Fibroblast of lung (primary cell): ENCODE measurements around the gene FKBP15. TPM values are rescaled to one million over a fixed set of nuclear protein-coding genes. Genes with fewer than 3 reads are reported as not detected.

Experiments
- DNase-seq, 2 donors: peaks; one replicate each; pipeline versions ENCODE4 v3.0.0 to v3.0.0-alpha.2; 2010; ENCODE audit warnings: low read depth in 2 of 2
- H2AFZ ChIP-seq: 2 replicates; pipeline ENCODE4 v1.5.1; 2012; ENCODE audit warnings: low read length, control low read depth, inconsistent platforms
- H3K27ac ChIP-seq: 2 replicates; pipeline ENCODE4 v1.5.1; 2011; ENCODE audit warnings: low read length, control low read depth; ENCODE audit not compliant: insufficient read depth
- H3K27me3 ChIP-seq: 2 replicates; pipeline ENCODE4 v1.5.1; 2011; ENCODE audit warnings: mild to moderate bottlenecking, low read length; ENCODE audit not compliant: control insufficient read depth, insufficient read depth
- H3K36me3 ChIP-seq: 2 replicates; pipeline ENCODE4 v1.5.1; 2011; ENCODE audit warnings: low read length; ENCODE audit not compliant: control insufficient read depth, insufficient read depth
- H3K4me1 ChIP-seq: 2 replicates; pipeline ENCODE4 v1.5.1; 2011; ENCODE audit warnings: low read length; ENCODE audit not compliant: control insufficient read depth, insufficient read depth; ENCODE audit errors: extremely low read depth
- H3K4me2 ChIP-seq: 2 replicates; pipeline ENCODE4 v1.5.1; 2011; ENCODE audit warnings: low read length, control low read depth; ENCODE audit not compliant: insufficient read depth; ENCODE audit errors: extremely low read depth
- H3K4me3 ChIP-seq, 4 experiments: fragments of 200-600 bp in 1 of 4; sonication (generic) in 1 of 4; replicated peaks in 1 of 4; 2 replicates each; pipeline ENCODE4 v1.5.1; 2011 to 2016; ENCODE audit warnings: low read length in 4 of 4, low read depth in 3 of 4, mild to moderate bottlenecking in 3 of 4, control low read depth in 2 of 4, inconsistent platforms in 1 of 4, mixed read lengths in 1 of 4; ENCODE audit not compliant: insufficient read depth in 1 of 4; ENCODE audit errors: control extremely low read depth in 1 of 4
- H3K79me2 ChIP-seq: 2 replicates; pipeline ENCODE4 v1.5.1; 2012; ENCODE audit warnings: mild to moderate bottlenecking, low read length, inconsistent platforms; ENCODE audit not compliant: control insufficient read depth, insufficient read depth
- H3K9ac ChIP-seq: 2 replicates; pipeline ENCODE4 v1.5.1; 2011; ENCODE audit warnings: mild to moderate bottlenecking, low read length, control low read depth; ENCODE audit not compliant: insufficient read depth
- H3K9me3 ChIP-seq: 2 replicates; pipeline ENCODE4 v1.5.1; 2012; ENCODE audit warnings: low read depth, low read length; ENCODE audit not compliant: control insufficient read depth, insufficient read depth
- H4K20me1 ChIP-seq: 2 replicates; pipeline ENCODE4 v1.5.1; 2011; ENCODE audit warnings: low read length; ENCODE audit not compliant: control insufficient read depth, insufficient read depth; ENCODE audit errors: extremely low read depth
- EZH2 ChIP-seq: IDR thresholded peaks from 2 replicates; pipeline ENCODE4 v1.5.1; 2012; ENCODE audit warnings: low read length, control low read depth, mild to moderate bottlenecking; ENCODE audit errors: missing control alignments
- polyA plus RNA-seq, 2 donors: library from polyadenylated mRNA; depleted of rRNA in 1 of 2; stranded (reverse) in 1 of 2; unstranded in 1 of 2; fragments of >200 nt; gene quantifications; 2 replicates each; pipeline ENCODE4 v1.2.1, GENCODE V29; 2011 to 2012; ENCODE audit warnings: missing spikeins in 1 of 2
- total RNA-seq: library from RNA; depleted of rRNA; stranded (reverse); fragments of >200 nt; gene quantifications from 2 replicates; pipeline ENCODE4 v1.2.1, GENCODE V29; 2014
- TF ChIP-seq, protein P1 (sequence below), 2 donors: IDR thresholded peaks in 1 of 2; conservative IDR thresholded peaks in 1 of 2; 1 replicate in 1 of 2; 2 replicates in 1 of 2; pipeline ENCODE4 v1.5.1; 2011 to 2012; ENCODE audit warnings: low read length in 2 of 2, control low read depth in 1 of 2, inconsistent platforms in 1 of 2, low read depth in 1 of 2, mild to moderate bottlenecking in 1 of 2

The FKBP15 gene
- total and polyA plus RNA-seq, 2 donors (not counting 1 experiment from before 2014, with no cell fraction given): 21.0 to 25.3 TPM

DNA sequence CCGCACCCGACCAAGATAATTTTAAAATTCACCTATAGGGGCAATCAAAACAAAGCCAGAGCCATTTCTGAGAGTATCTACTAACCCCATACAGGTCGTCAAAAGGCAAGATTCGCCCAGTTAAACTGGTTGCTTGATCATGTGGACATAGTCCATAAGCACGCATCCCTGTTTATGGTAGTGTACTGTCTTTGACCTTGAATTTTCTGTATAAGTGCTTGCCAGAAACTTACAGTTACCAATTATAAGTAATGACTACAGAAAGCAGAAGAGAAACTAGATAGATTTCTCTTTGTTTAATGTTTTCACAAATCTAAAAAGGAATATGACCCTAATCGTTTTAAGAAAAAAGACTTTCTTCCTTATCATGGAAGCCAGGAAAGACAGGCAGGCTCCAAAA, 25.9 kb upstream of the FKBP15 start:
- H2AFZ ChIP-seq: no peak overlapping the region
- H3K9ac ChIP-seq: no peak overlapping the region
- no peak for TF ChIP-seq EZH2
- TF ChIP-seq, protein P1, sequence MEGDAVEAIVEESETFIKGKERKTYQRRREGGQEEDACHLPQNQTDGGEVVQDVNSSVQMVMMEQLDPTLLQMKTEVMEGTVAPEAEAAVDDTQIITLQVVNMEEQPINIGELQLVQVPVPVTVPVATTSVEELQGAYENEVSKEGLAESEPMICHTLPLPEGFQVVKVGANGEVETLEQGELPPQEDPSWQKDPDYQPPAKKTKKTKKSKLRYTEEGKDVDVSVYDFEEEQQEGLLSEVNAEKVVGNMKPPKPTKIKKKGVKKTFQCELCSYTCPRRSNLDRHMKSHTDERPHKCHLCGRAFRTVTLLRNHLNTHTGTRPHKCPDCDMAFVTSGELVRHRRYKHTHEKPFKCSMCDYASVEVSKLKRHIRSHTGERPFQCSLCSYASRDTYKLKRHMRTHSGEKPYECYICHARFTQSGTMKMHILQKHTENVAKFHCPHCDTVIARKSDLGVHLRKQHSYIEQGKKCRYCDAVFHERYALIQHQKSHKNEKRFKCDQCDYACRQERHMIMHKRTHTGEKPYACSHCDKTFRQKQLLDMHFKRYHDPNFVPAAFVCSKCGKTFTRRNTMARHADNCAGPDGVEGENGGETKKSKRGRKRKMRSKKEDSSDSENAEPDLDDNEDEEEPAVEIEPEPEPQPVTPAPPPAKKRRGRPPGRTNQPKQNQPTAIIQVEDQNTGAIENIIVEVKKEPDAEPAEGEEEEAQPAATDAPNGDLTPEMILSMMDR (conservative IDR thresholded peaks at IDR 0.05 in 1 of 2, IDR thresholded peaks at IDR 0.05 in 1 of 2; ENCODE audit: low read depth in 1 of 2, low read length in 2 of 2): no peak
- H3K4me3 ChIP-seq: no peak overlapping the region
- H3K4me2 ChIP-seq: no peak overlapping the region
- H3K9me3 ChIP-seq: no peaks in the 10 kb centered on the region
- H3K4me1 ChIP-seq: no peaks in the 10 kb centered on the region
- H3K79me2 ChIP-seq: no peaks in the 10 kb centered on the region
- H4K20me1 ChIP-seq: no peaks in the 10 kb centered on the region
- H3K27me3 ChIP-seq: no peaks in the 10 kb centered on the region
- DNase-seq: no peak
- H3K36me3 ChIP-seq: no peaks in the 10 kb centered on the region
- no peak overlapping the region for H3K27ac ChIP-seq

DNA sequence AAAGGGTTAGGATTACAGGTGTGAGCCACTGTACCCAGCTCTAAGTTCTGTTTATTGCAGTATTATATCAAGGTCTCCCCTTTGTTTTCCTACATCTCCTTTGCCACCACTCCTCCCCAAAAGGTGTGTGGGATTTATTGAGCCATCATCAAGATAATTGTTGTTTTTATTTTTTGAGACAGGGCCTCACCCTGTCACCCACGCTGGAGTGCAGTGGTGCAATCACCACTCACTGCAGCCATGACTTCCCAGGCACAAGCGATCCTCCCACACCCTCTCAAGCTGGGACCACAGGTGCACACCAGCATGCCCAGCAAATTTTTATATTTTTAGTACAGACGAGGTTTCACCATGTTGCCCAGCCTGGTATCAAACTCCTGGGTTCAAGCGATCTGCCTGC, 24.8 kb upstream of the FKBP15 start:
- Histone ChIP-seq H2AFZ (no peak overlapping the region), H3K4me2 (no peak overlapping the region), H3K79me2 (no peaks in the 10 kb centered on the region), H3K27me3 (no peaks in the 10 kb centered on the region), H3K4me1 (no peaks in the 10 kb centered on the region), H3K9me3 (no peaks in the 10 kb centered on the region), H4K20me1 (no peaks in the 10 kb centered on the region), H3K9ac (no peak overlapping the region), H3K4me3 (no peak overlapping the region), H3K36me3 (no peaks in the 10 kb centered on the region), H3K27ac (no peak overlapping the region)
- TF ChIP-seq, protein P1 (conservative IDR thresholded peaks at IDR 0.05 in 1 of 2, IDR thresholded peaks at IDR 0.05 in 1 of 2; ENCODE audit: low read depth in 1 of 2, low read length in 2 of 2): no peak
- no peak for TF ChIP-seq EZH2
- DNase-seq: no peak

DNA sequence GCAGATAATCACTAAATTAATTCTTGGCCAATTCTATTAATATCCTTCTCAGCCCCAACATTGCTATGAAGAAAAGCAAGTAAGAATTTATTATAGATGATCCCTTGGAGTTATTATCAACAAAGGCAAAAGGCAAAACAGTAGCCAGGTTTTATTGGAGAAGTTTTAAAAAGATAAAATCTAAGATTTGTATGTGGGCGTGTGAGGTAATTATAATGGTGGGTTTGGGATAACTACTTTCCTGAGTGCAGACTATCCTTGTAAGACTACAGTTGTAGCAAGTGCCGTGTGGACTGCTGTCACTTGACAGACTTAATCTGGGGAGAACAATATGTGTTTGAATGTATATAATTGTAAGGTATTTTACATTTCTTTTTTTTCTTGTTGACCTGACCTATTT, 23.5 kb upstream of the FKBP15 start:
- Histone ChIP-seq H3K4me3 (no peak overlapping the region), H3K4me1 (no peaks in the 10 kb centered on the region), H3K9me3 (no peaks in the 10 kb centered on the region), H3K27me3 (no peaks in the 10 kb centered on the region), H3K36me3 (no peaks in the 10 kb centered on the region), H3K27ac (no peak overlapping the region), H3K79me2 (no peaks in the 10 kb centered on the region), H3K4me2 (no peak overlapping the region), H3K9ac (no peak overlapping the region), H4K20me1 (no peaks in the 10 kb centered on the region), H2AFZ (no peak overlapping the region)
- no peak for DNase-seq
- TF ChIP-seq, protein P1 (conservative IDR thresholded peaks at IDR 0.05 in 1 of 2, IDR thresholded peaks at IDR 0.05 in 1 of 2; ENCODE audit: low read depth in 1 of 2, low read length in 2 of 2): no peak
- TF ChIP-seq EZH2: no peak
